ENCODE data around the gene MAGEA2B.
"Not testable (repeated sequence)": the region's sequence is repeated elsewhere in the genome, so short reads cannot be mapped to it uniquely, and the experiment has no call there.

The MAGEA2B gene

GRCh38 chrX:152759544-152759943 lies 45.1 kb downstream of the MAGEA2B start:
- H3K4me1 ChIP-seq (ENCODE audit: control insufficient read depth, insufficient read depth, low read length); H3K4me3 ChIP-seq (ENCODE audit: low read depth, low read length); H3K9me3 ChIP-seq (ENCODE audit: control insufficient read depth, insufficient read depth, low read depth, low read length); H3K27ac ChIP-seq (ENCODE audit: extremely low read depth, low read depth, low read length); CTCF ChIA-PET; POLR2A ChIA-PET; H3K36me3 ChIP-seq (ENCODE audit: control insufficient read depth in 2 of 2, insufficient read depth in 1 of 2, low read length in 2 of 2): not testable (repeated sequence)

GRCh38 chrX:152761582-152761981 lies 47.2 kb downstream of the MAGEA2B start:
- H3K4me1 ChIP-seq (ENCODE audit: control insufficient read depth, insufficient read depth, low read length); POLR2A ChIA-PET: not testable (repeated sequence)

GRCh38 chrX:152766562-152766961 lies 52.1 kb downstream of the MAGEA2B start:
- POLR2A ChIA-PET; CTCF ChIA-PET; H3K36me3 ChIP-seq (ENCODE audit: control insufficient read depth in 2 of 2, insufficient read depth in 1 of 2, low read length in 2 of 2); H3K4me3 ChIP-seq (ENCODE audit: low read depth, low read length); H3K27ac ChIP-seq (ENCODE audit: extremely low read depth, low read depth, low read length); H3K4me1 ChIP-seq (ENCODE audit: control insufficient read depth, insufficient read depth, low read length); H3K9me3 ChIP-seq (ENCODE audit: control insufficient read depth, insufficient read depth, low read depth, low read length): not testable (repeated sequence)

More at GRCh38 chrX:152761582-152761981, 47.2 kb downstream of the MAGEA2B start:
- CTCF ChIA-PET; H3K4me3 ChIP-seq (ENCODE audit: low read depth, low read length); H3K36me3 ChIP-seq (ENCODE audit: control insufficient read depth in 2 of 2, insufficient read depth in 1 of 2, low read length in 2 of 2); H3K27ac ChIP-seq (ENCODE audit: extremely low read depth, low read depth, low read length); H3K9me3 ChIP-seq (ENCODE audit: control insufficient read depth, insufficient read depth, low read depth, low read length): not testable (repeated sequence)

Data from HEK293 (cell line).